ENCODE results near the gene OR51G1. TPM values are rescaled to one million over a fixed set of nuclear protein-coding genes. Genes with fewer than 3 reads are reported as not detected.

OR51G1 gene
- total RNA-seq, 1 donor: not detected

- TF ChIP-seq CTCF (IDR thresholded peaks at IDR 0.05; ENCODE audit: insufficient read depth, low read depth, low read length): no peak
- no peak overlapping the region for H3K4me3 ChIP-seq (ENCODE audit: low read depth, low read length)
- no peak for DNase-seq (ENCODE audit: low read depth)
Measured at GRCh38 chr11:4932751-4933150, 8.6 kb upstream of the OR51G1 start.

GRCh38 chr11:4926608-4927007 is 2.5 kb upstream of the OR51G1 start:
- no peak for DNase-seq (ENCODE audit: low read depth)
- H3K4me3 ChIP-seq (ENCODE audit: low read depth, low read length): no peak overlapping the region
- TF ChIP-seq CTCF (IDR thresholded peaks at IDR 0.05; ENCODE audit: insufficient read depth, low read depth, low read length): no peak

- no peak for TF ChIP-seq CTCF (IDR thresholded peaks at IDR 0.05; ENCODE audit: insufficient read depth, low read depth, low read length)
- DNase-seq (ENCODE audit: low read depth): no peak
Measured at GRCh38 chr11:4922304-4922703, 1.8 kb downstream of the OR51G1 start.

GRCh38 chr11:4921796-4922195 is 2.3 kb downstream of the OR51G1 start:
- TF ChIP-seq CTCF (IDR thresholded peaks at IDR 0.05; ENCODE audit: insufficient read depth, low read depth, low read length): no peak
- no peak overlapping the region for H3K4me3 ChIP-seq (ENCODE audit: low read depth, low read length)
- no peak for DNase-seq (ENCODE audit: low read depth)

More at GRCh38 chr11:4922304-4922703, 1.8 kb downstream of the OR51G1 start:
- H3K4me3 ChIP-seq (ENCODE audit: low read depth, low read length): no peak overlapping the region

- no peak for DNase-seq (ENCODE audit: low read depth)
- H3K4me3 ChIP-seq (ENCODE audit: low read depth, low read length): no peak within 1 kb of the TSS
- TF ChIP-seq CTCF (IDR thresholded peaks at IDR 0.05; ENCODE audit: insufficient read depth, low read depth, low read length): no peak
Measured at GRCh38 chr11:4919250-4919649, 4.9 kb downstream of the OR51G1 start, which contains the start of gene OR51G2. Gene OR51G2 (minus strand): TSS chr11:4919350. CDS start chr11:4915663, 3,687 bp downstream.

GRCh38 chr11:4916581-4916980 is 7.6 kb downstream of the OR51G1 start:
- DNase-seq (ENCODE audit: low read depth): no peak
- TF ChIP-seq CTCF (IDR thresholded peaks at IDR 0.05; ENCODE audit: insufficient read depth, low read depth, low read length): no peak
- H3K4me3 ChIP-seq (ENCODE audit: low read depth, low read length): no peak overlapping the region

GRCh38 chr11:4903484-4903883 is 20.7 kb downstream of the OR51G1 start, which contains the start of gene OR51A7:
Gene OR51A7 (plus strand): TSS chr11:4903783. CDS start chr11:4907370, 3,587 bp downstream.
- TF ChIP-seq CTCF (IDR thresholded peaks at IDR 0.05; ENCODE audit: insufficient read depth, low read depth, low read length): no peak
- DNase-seq (ENCODE audit: low read depth): no peak
- no peak within 1 kb of the TSS for H3K4me3 ChIP-seq (ENCODE audit: low read depth, low read length)

Measured in fibroblast of villous mesenchyme (primary cell).